K562 (cell line): ENCODE data around the gene RASEF. TPM values are rescaled to one million over a fixed set of nuclear protein-coding genes. Genes with fewer than 3 reads are reported as not detected.

Experiments
- ATAC-seq: fragments of 200-7000 bp; cut with Tn5 transposase; 3 replicates; pipeline ENCODE4 v1.9.1; 2020; ENCODE audit warnings: moderate library complexity
- BruUV-seq: library from RNA; stranded (reverse); fragments of 400-500 nt; replicated peaks from 2 replicates; lab custom pipeline; 2021; lab: Mats Ljungman, UMichigan
- CTCF ChIA-PET: fragments of 300-600 bp; formaldehyde crosslinking; extraction: SDS; loops from one replicate; lab custom pipeline; 2021; ENCODE audit warnings: low intra/inter-chr PET ratio; lab: Yijun Ruan, JAX
- POLR2A ChIA-PET: fragments of 300-600, 350-650 bp; sonication (Branson Sonifier 250); formaldehyde crosslinking; extraction: SDS; loops from one replicate; lab custom pipeline; 2021; ENCODE audit warnings: antibody characterized with exemption, inconsistent platforms; lab: Yijun Ruan, JAX
- DNase-seq, 4 experiments: peaks; one replicate each; pipeline versions ENCODE4 v3.0.0 to v3.0.0-alpha.2; 2011 to 2018; ENCODE audit warnings: low spot score in 3 of 4, mixed read lengths in 3 of 4; ENCODE audit errors: extremely low read depth in 1 of 4
- FAIRE-seq: peaks from 2 replicates; lab custom pipeline; 2011; peaks lifted over from hg19 to GRCh38; lab: Jason Lieb, UNC
- H2AFZ ChIP-seq: 2 replicates; pipeline ENCODE4 v1.6.0; 2011; ENCODE audit warnings: low read depth, low read length, control low read depth, inconsistent platforms
- H3K27ac ChIP-seq: fragments of 200-600 bp; 3 replicates; pipeline ENCODE4 v1.8.0; 2011; ENCODE audit warnings: low read depth, mild to moderate bottlenecking, control low read depth, inconsistent platforms, low read length, moderate library complexity, mixed read lengths; ENCODE audit errors: extremely low read depth
- H3K27me3 ChIP-seq, 2 experiments: fragments of 300-600 bp in 1 of 2; 2 replicates in 1 of 2; 3 replicates in 1 of 2; pipeline versions ENCODE4 v1.6.0 to v1.8.0; 2011; ENCODE audit warnings: inconsistent platforms in 2 of 2, low read length in 2 of 2, mild to moderate bottlenecking in 1 of 2, mixed read lengths in 1 of 2, moderate library complexity in 1 of 2; ENCODE audit not compliant: control insufficient read depth in 2 of 2, insufficient read depth in 2 of 2
- H3K36me3 ChIP-seq: fragments of 300-600 bp; 3 replicates; pipeline ENCODE4 v1.8.0; 2011; ENCODE audit warnings: mild to moderate bottlenecking, low read length, inconsistent platforms; ENCODE audit not compliant: control insufficient read depth, insufficient read depth
- H3K4me1 ChIP-seq, 2 experiments: fragments of 200-600 bp in 1 of 2; replicated peaks in 1 of 2; 2 replicates in 1 of 2; 3 replicates in 1 of 2; pipeline versions ENCODE4 v1.5.1 to v1.8.0; 2011; ENCODE audit warnings: inconsistent platforms in 2 of 2, low read length in 2 of 2, mild to moderate bottlenecking in 1 of 2, mixed read lengths in 1 of 2, moderate library complexity in 1 of 2; ENCODE audit not compliant: control insufficient read depth in 2 of 2, insufficient read depth in 2 of 2
- H3K4me2 ChIP-seq: 2 replicates; pipeline ENCODE4 v1.6.1; 2011; ENCODE audit warnings: low read length, control low read depth, inconsistent platforms, mixed read lengths; ENCODE audit not compliant: insufficient read depth
- H3K4me3 ChIP-seq: fragments of 200-600 bp; sonication (generic), shearing (Covaris generic); 2 replicates; pipeline ENCODE4 v1.5.1; 2016; ENCODE audit warnings: control low read depth, inconsistent platforms
- H3K79me2 ChIP-seq: fragments of 200-600 bp; 3 replicates; pipeline ENCODE4 v1.8.0; 2011; ENCODE audit warnings: low read length, inconsistent platforms; ENCODE audit not compliant: control insufficient read depth, insufficient read depth
- H3K9ac ChIP-seq, 2 experiments: 2 replicates each; pipeline versions ENCODE4 v1.6.0 to v1.6.1; 2011; ENCODE audit warnings: low read depth in 2 of 2, low read length in 2 of 2, control low read depth in 1 of 2, inconsistent platforms in 1 of 2, mild to moderate bottlenecking in 1 of 2, mixed read lengths in 1 of 2; ENCODE audit not compliant: insufficient read depth in 1 of 2
- H3K9me1 ChIP-seq: one replicate; pipeline ENCODE4 v1.6.0; 2011; ENCODE audit warnings: inconsistent platforms, mild to moderate bottlenecking, low read length, moderate library complexity; ENCODE audit not compliant: control insufficient read depth, insufficient read depth
- H3K9me3 ChIP-seq: replicated peaks from 2 replicates; pipeline ENCODE4 v1.5.1; 2011; ENCODE audit warnings: low read depth, low read length, inconsistent platforms; ENCODE audit not compliant: control insufficient read depth, insufficient read depth
- H4K20me1 ChIP-seq: replicated peaks from 2 replicates; pipeline ENCODE4 v1.6.1; 2011; ENCODE audit warnings: low read length, inconsistent platforms, mixed read lengths; ENCODE audit not compliant: control insufficient read depth, insufficient read depth
- ARID2 ChIP-seq: fragments of 450-650 bp; IDR thresholded peaks from 2 replicates; pipeline ENCODE4 v1.6.1; 2017; ENCODE audit warnings: antibody characterized with exemption, mild to moderate bottlenecking
- BRF1 ChIP-seq: IDR thresholded peaks from 3 replicates; pipeline ENCODE4 v1.6.1; 2011; ENCODE audit warnings: borderline replicate concordance, mild to moderate bottlenecking; ENCODE audit not compliant: insufficient read length; ENCODE audit errors: extremely low read depth
- E2F3 ChIP-seq: fragments of 250-450 bp; sonication (Bioruptor Pico); IDR thresholded peaks from 2 replicates; pipeline ENCODE4 v1.4.0; 2020; ENCODE audit warnings: mild to moderate bottlenecking
- EGR1 ChIP-seq: fragments of 450-650 bp; conservative IDR thresholded peaks from 2 replicates; pipeline ENCODE4 v1.6.1; 2017; ENCODE audit warnings: mild to moderate bottlenecking
- GTF2E2 ChIP-seq: fragments of 200-800 bp; sonication (Bioruptor generic); IDR thresholded peaks from 2 replicates; pipeline ENCODE4 v1.6.1; 2016; ENCODE audit warnings: missing genetic modification characterization, missing compliant biosample characterization
- GTF2F1 ChIP-seq: IDR thresholded peaks from 2 replicates; pipeline ENCODE4 v1.6.1; 2011; ENCODE audit warnings: low read depth, low read length, improper control_type of control experiment
- HOMEZ ChIP-seq: fragments of 250-450 bp; sonication (Bioruptor Pico); IDR thresholded peaks from 2 replicates; pipeline ENCODE4 v1.4.0; 2020; ENCODE audit warnings: mild to moderate bottlenecking, moderate library complexity
- KLF1 ChIP-seq: fragments of 450-650 bp; IDR thresholded peaks from 2 replicates; pipeline ENCODE4 v1.6.1; 2016; ENCODE audit warnings: missing genetic modification characterization, missing compliant biosample characterization
- MEF2A ChIP-seq: IDR thresholded peaks from 2 replicates; pipeline ENCODE4 v1.6.1; 2011; ENCODE audit warnings: low read depth, mild to moderate bottlenecking, low read length, moderate library complexity; ENCODE audit not compliant: control insufficient read depth
- MXD1 ChIP-seq: fragments of 250-450 bp; sonication (Bioruptor Pico); IDR thresholded peaks from 2 replicates; pipeline ENCODE4 v1.8.0; 2021; ENCODE audit warnings: borderline replicate concordance, mild to moderate bottlenecking, moderate library complexity; ENCODE audit not compliant: poor library complexity, severe bottlenecking
- NKRF ChIP-seq: fragments of 450-650 bp; IDR thresholded peaks from 2 replicates; pipeline ENCODE4 v1.6.1; 2016; ENCODE audit warnings: borderline replicate concordance
- NONO ChIP-seq, 2 experiments: fragments of 200-400 bp in 1 of 2; fragments of 450-650 bp in 1 of 2; formaldehyde crosslinking in 1 of 2; IDR thresholded peaks; 2 replicates each; pipeline ENCODE4 v1.6.1; 2017; ENCODE audit warnings: low read depth in 2 of 2, mild to moderate bottlenecking in 2 of 2, moderate library complexity in 2 of 2, low read length in 1 of 2
- SUPT5H ChIP-seq: fragments of 450-650 bp; IDR thresholded peaks from 2 replicates; pipeline ENCODE4 v1.6.1; 2016
- ZBED1 ChIP-seq: IDR thresholded peaks from 2 replicates; pipeline ENCODE4 v1.6.1; 2014
- ZC3H8 ChIP-seq: fragments of 450-650 bp; IDR thresholded peaks from 2 replicates; pipeline ENCODE4 v1.6.1; 2017
- ZNF140 ChIP-seq: fragments of 250-450 bp; sonication (Bioruptor Pico); IDR thresholded peaks from 2 replicates; pipeline ENCODE4 v1.8.0; 2021; ENCODE audit warnings: moderate library complexity, mild to moderate bottlenecking, inconsistent platforms
- WGBS: fragments of 100-300 bp; shearing (Covaris generic); methylation state at CpG from one replicate; pipeline ENCODE4 v1.1.6; 2016; ENCODE audit warnings: low coverage, mixed read lengths; ENCODE audit not compliant: insufficient coverage; ENCODE audit errors: missing lambda C conversion rate; 5-methylcytosine and 5-hydroxymethylcytosine counted together
- in situ Hi-C: fragments of 300-500 bp; cut with MboI; formaldehyde crosslinking; loops from 4 replicates; pipeline ENCODE4 v1.15.0; 2018; ENCODE audit warnings: inconsistent platforms, mixed read lengths
- intact Hi-C: fragments of 100-400 bp; cut with micrococcal nuclease; formaldehyde crosslinking; loops from 2 replicates; pipeline ENCODE4 v1.14.2; 2022
- polyA plus RNA-seq, 8 experiments: library from polyadenylated mRNA; depleted of rRNA in 4 of 8; stranded (reverse) in 5 of 8; unstranded in 3 of 8; fragments of >200 nt; fragmentation: Nextera tagmentation in 2 of 8; fragmentation: Illumina TruSeq in 1 of 8; extraction: Ambion mirVana in 2 of 8; extraction: Trizol in 1 of 8; gene quantifications; 2 replicates each; pipeline versions ENCODE4 v1.2.1 to v1.2.3, GENCODE V29; 2011 to 2014; ENCODE audit warnings: inconsistent platforms in 1 of 8, missing spikeins in 1 of 8
- total RNA-seq, 7 experiments: library from RNA; depleted of rRNA in 6 of 7; stranded (reverse); fragments of >200 nt in 6 of 7; fragmentation: Illumina TruSeq in 2 of 7; extraction: Trizol in 2 of 7; gene quantifications; 2 replicates each; pipeline versions ENCODE4 v1.2.1 to v1.2.3, GENCODE V29; 2011 to 2021; ENCODE audit warnings: low replicate concordance in 1 of 7
- TF ChIP-seq, protein P1 (sequence below): fragments of 450-650 bp; IDR thresholded peaks from 2 replicates; pipeline ENCODE4 v1.6.1; 2016; ENCODE audit warnings: missing biosample characterization, missing genetic modification characterization

Gene RASEF
- total and polyA plus RNA-seq, 9 of the 15 experiments (the other 6 are each of a cell fraction or from before 2014, with no cell fraction given) = 0.01 to 0.18 (median 0.11) TPM; not detected in 4

- no TSS peak for BruUV-seq
- Histone ChIP-seq H3K79me2 (no peaks in the 10 kb centered on the region), H3K27ac (no peak overlapping the region), H3K9me3 (no peaks in the 10 kb centered on the region), H3K4me1 (no peaks in the 10 kb centered on the region), H3K9me1 (no peaks in the 10 kb centered on the region), H3K9ac (no peak overlapping the region), H3K27me3 (no peaks in the 10 kb centered on the region), H3K4me2 (no peak overlapping the region), H3K4me3 (no peak overlapping the region), H2AFZ (no peak overlapping the region), H4K20me1 (no peaks in the 10 kb centered on the region), H3K36me3 (no peaks in the 10 kb centered on the region)
- WGBS = 2% methylated on average over 6 of the region's 6 CpGs
- ChIA-PET CTCF (no interaction called here), POLR2A (no interaction called here)
- intact Hi-C loops (no loop called here), in situ Hi-C loops (no loop called here)
- no peak for ATAC-seq
- no peak for FAIRE-seq
- TF ChIP-seq HOMEZ (CRISPR knock-in tag) = no peak
- TF ChIP-seq, protein P1, sequence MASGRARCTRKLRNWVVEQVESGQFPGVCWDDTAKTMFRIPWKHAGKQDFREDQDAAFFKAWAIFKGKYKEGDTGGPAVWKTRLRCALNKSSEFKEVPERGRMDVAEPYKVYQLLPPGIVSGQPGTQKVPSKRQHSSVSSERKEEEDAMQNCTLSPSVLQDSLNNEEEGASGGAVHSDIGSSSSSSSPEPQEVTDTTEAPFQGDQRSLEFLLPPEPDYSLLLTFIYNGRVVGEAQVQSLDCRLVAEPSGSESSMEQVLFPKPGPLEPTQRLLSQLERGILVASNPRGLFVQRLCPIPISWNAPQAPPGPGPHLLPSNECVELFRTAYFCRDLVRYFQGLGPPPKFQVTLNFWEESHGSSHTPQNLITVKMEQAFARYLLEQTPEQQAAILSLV = no peak
- no peak for TF ChIP-seq ARID2
- TF ChIP-seq GTF2E2 (tag) = no peak
- TF ChIP-seq MXD1 (CRISPR knock-in tag) = no peak
- no peak for TF ChIP-seq E2F3 (CRISPR knock-in tag)
- no peak for TF ChIP-seq KLF1 (tag)
- TF ChIP-seq BRF1 = no peak
- no peak for TF ChIP-seq ZNF140
- no peak for TF ChIP-seq ZC3H8
- TF ChIP-seq ZBED1 = no peak
- no peak for TF ChIP-seq SUPT5H
- no peak for TF ChIP-seq NONO (IDR thresholded peaks at IDR 0.05; ENCODE audit: low read depth in 2 of 2, low read length in 1 of 2)
- no peak for TF ChIP-seq EGR1
- no peak for TF ChIP-seq NKRF
- TF ChIP-seq MEF2A = no peak
- TF ChIP-seq GTF2F1 = no peak
- DNase-seq = no peak
Observed at GRCh38 chr9:83030391-83031107, 32.4 kb downstream of the RASEF start.
